ENCODE measurements around the gene HRH1. TPM values are rescaled to one million over a fixed set of nuclear protein-coding genes. Genes with fewer than 3 reads are reported as not detected.

HRH1 gene
- total and polyA plus RNA-seq, 5 donors: 0.43 to 1.8 (median 1.3) TPM

DNA sequence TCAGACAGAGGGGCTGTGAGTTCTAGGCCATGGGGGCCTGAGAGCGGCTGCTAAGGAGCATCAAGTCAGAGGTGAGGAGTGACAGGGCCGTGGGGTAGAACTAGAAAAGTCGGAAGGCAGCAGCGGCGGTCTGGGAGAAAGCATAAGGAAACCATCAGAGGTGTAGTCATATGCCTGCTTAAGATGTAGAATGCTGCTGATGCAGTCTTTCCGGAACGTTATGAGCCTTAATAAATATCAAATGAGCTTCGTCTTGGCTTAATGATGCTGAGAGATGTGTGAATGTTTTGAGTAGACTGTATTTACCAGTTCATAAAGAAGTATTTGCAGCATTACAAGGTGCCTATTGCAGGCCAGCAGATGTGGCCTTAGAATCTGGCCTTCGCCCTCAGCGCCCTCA lies 133.1 kb downstream of the HRH1 start:
- 82% methylated on average over 10 of the region's 10 CpGs for whole genome bisulfite sequencing
- Histone ChIP-seq H3K9me3 (ENCODE audit: control insufficient read depth, low read length) (no peaks in the 10 kb centered on the region), H3K4me1 (ENCODE audit: control insufficient read depth, insufficient read depth, low read length) (peaks cover 10% of the 10 kb centered on the region), H3K27ac (ENCODE audit: low read length) (no peak overlapping the region), H3K4me3 (ENCODE audit: low read length) (no peak overlapping the region), H3K27me3 (ENCODE audit: control insufficient read depth, insufficient read depth) (no peaks in the 10 kb centered on the region)
- DNase-seq (no peak), ATAC-seq (no peak)
- intact Hi-C loops (cut with DNase I): no loop called here

DNA sequence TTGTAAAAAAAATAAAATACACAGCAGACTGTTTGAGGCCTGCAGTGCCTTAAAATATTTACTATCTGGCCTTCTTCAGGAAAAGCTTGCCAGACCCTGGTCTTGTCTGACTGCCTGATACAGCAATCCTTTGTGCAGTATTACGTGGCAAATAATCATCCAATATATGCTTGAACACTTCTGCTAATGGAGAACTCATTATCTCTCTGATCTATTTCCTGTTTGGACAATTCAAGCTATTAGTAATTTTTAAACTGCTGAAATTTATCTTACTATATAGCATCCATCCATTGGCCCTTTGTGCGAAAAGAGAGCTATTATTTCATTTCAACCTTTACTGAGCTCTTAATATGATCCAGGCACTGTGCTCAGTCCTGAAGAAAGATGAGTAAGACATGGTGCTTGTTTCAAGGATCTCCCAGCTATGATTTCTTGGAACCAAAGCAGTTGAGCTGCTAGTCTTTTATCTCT lies 133.8 kb downstream of the HRH1 start:
- Histone ChIP-seq H3K27me3 (ENCODE audit: control insufficient read depth, insufficient read depth) (no peaks in the 10 kb centered on the region), H3K4me3 (ENCODE audit: low read length) (no peak overlapping the region), H3K9me3 (ENCODE audit: control insufficient read depth, low read length) (no peaks in the 10 kb centered on the region), H3K4me1 (ENCODE audit: control insufficient read depth, insufficient read depth, low read length) (peaks cover 9% of the 10 kb centered on the region), H3K27ac (ENCODE audit: low read length) (no peak overlapping the region)
- ATAC-seq (no peak), DNase-seq (no peak)
- 57% methylated on average over 2 of the region's 2 CpGs for WGBS
- intact Hi-C loops (cut with DNase I): no loop called here

DNA sequence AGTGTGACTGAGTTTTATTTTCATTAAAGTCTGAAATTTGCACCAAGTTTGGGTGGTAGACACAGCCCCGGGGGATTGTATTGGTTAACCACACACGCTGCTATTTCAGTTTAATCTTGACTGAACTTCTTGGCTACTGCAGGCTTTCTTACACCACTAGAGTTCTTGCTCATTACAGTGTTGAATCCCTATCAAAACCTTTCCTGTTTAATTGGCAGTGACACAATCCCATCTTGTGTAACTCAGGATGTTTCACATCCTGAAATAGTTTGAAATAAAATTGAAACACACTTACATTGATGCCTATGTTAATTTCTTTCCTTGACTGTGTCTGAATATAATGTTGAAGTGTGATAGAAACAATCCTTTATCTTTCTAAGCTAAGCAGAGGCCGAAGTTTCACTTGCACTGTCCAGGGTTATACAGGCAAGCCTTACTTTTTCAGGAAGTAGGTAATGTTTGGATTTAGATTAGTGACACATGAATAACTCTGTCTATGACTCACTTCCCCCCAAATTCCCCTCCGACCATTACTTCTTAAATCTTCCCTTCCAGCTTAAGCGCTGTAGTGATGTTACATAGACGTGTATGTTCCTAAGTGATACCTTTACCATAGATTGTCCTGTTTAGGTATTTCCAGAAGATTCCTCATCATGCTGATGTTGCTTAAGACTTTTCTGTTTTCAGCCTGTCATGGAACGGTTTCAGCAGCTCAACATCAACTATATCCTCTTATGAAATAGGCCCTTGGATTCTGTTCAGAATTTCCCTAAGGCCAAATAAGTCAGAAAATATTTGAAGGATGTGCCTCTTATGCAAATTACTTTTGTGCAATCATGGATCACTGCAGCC lies 134.7 kb downstream of the HRH1 start:
- 15% methylated on average over 7 of the region's 7 CpGs for WGBS
- DNase-seq: peak in 2 of 3 donors; percentile 35 to 54
- H3K4me1 ChIP-seq (ENCODE audit: control insufficient read depth, insufficient read depth, low read length): peaks cover 6% of the 10 kb centered on the region

DNA sequence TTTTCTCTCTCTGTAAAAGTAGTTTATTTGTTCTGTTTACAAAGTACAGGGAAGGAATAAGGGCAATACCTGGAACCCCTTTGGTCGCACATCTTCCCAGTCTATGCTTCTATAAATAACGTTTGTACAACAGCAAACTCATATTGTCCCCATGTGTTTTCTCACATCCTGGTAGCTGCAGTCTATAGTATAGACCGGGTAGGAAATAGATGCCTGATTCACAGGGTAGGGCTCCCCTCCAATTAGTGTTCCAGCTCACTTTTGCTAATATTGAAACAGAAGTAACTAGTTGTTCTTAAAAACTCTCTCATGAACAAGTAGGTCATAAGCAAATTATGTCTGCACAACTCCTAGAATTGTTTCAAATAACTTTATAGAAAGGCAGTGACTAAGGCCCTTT lies 135.6 kb downstream of the HRH1 start:
- Histone ChIP-seq H3K9me3 (ENCODE audit: control insufficient read depth, low read length) (no peaks in the 10 kb centered on the region), H3K27me3 (ENCODE audit: control insufficient read depth, insufficient read depth) (no peaks in the 10 kb centered on the region), H3K27ac (ENCODE audit: low read length) (no peak overlapping the region), H3K4me1 (ENCODE audit: control insufficient read depth, insufficient read depth, low read length) (peaks cover 6% of the 10 kb centered on the region), H3K4me3 (ENCODE audit: low read length) (no peak overlapping the region)
- intact Hi-C loops (cut with DNase I): no loop called here
- ATAC-seq: no peak
- 84% methylated on average over 3 of the region's 3 CpGs for WGBS
- DNase-seq: no peak

More for the DNA sequence above, 134.7 kb downstream of the HRH1 start:
- intact Hi-C loops (cut with DNase I): no loop called here
- no peaks in the 10 kb centered on the region for H3K27me3 ChIP-seq (ENCODE audit: control insufficient read depth, insufficient read depth)
- H3K9me3 ChIP-seq (ENCODE audit: control insufficient read depth, low read length): no peaks in the 10 kb centered on the region
- peak overlapping the region; percentile 56 for H3K27ac ChIP-seq (ENCODE audit: low read length)
- ATAC-seq: peak; percentile 85 to 92
- no peak overlapping the region for H3K4me3 ChIP-seq (ENCODE audit: low read length)

DNA sequence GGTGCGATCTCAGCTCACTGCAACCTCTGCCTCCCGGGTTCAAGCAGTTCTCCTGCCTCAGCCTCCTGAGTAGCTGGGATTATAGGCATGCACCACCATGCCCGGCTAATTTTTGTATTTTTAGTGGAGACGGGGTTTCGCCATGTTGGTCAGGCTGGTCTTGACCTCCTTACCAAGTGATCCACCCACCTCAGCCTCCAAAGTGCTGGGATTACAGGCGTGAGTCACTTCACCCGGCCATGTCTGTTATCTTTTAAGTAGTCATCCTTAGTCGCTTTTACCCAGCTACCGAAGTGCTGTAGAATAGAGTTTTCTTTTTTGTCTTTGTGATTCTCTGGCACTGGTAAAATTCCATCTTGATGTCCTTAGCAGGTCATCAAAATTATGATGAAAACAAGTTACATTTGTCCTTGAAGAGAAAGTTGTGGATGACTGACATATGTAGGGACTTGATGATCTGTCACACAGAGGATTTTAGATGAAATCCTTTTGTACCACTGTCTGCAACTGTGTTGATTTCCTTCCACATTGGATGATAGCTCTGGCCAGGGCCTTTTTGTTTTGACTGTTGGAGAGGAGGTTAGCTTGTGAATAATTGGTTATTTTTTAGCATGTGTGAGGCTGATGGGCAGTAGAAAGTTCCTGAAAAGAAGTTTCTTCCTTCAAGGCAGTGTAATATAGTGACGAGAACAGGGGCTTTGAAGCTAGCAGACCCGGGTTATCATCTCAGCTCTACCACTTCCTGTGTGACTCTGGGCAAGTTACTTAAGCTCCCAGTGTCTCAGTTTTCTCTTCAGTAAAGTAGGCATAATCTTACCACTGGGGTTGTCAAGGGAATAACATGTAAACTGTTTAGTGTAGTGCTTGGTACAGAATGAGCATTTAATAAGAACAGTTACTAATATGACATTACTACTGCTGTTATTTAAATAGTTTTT lies 136.7 kb downstream of the HRH1 start:
- WGBS: 87% methylated on average over 11 of the region's 11 CpGs
- DNase-seq: no peak
- Histone ChIP-seq H3K27me3 (ENCODE audit: control insufficient read depth, insufficient read depth) (no peaks in the 10 kb centered on the region), H3K27ac (ENCODE audit: low read length) (no peak overlapping the region), H3K4me1 (ENCODE audit: control insufficient read depth, insufficient read depth, low read length) (peaks cover 6% of the 10 kb centered on the region), H3K9me3 (ENCODE audit: control insufficient read depth, low read length) (no peaks in the 10 kb centered on the region), H3K4me3 (ENCODE audit: low read length) (no peak overlapping the region)
- ATAC-seq: no peak
- intact Hi-C loops (cut with DNase I): no loop called here

DNA sequence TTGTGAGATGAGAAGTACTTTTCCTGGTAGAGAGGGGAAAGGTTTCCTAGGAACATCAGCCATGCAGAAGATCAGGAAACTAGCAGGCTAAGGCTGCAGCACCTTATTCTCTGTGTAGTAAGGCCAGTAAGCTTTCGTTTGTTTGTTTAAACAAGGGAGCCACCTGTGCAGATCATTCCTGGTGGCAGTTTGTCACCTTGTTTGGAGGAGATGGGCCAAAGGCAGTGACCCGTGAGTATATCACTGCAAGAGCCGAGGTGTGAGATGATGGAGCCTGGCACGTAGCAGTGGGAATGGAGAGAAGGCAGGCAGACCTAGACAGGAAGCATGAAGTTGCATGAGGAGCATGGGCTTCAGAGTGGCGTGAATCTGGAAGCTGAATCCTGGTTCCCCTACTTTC lies 137.5 kb downstream of the HRH1 start:
- ATAC-seq (peak in 1 of 2 donors; percentile 47), DNase-seq (peak in 2 of 3 donors; percentile 56 to 58)
- no peak overlapping the region for H3K4me3 ChIP-seq (ENCODE audit: low read length)
- 71% methylated on average over 5 of the region's 5 CpGs for WGBS
- no peaks in the 10 kb centered on the region for H3K27me3 ChIP-seq (ENCODE audit: control insufficient read depth, insufficient read depth)
- intact Hi-C loops (cut with DNase I): no loop called here
- H3K4me1 ChIP-seq (ENCODE audit: control insufficient read depth, insufficient read depth, low read length): peaks cover 6% of the 10 kb centered on the region
- H3K27ac ChIP-seq (ENCODE audit: low read length): peak overlapping the region; percentile 61
- H3K9me3 ChIP-seq (ENCODE audit: control insufficient read depth, low read length): no peaks in the 10 kb centered on the region

DNA sequence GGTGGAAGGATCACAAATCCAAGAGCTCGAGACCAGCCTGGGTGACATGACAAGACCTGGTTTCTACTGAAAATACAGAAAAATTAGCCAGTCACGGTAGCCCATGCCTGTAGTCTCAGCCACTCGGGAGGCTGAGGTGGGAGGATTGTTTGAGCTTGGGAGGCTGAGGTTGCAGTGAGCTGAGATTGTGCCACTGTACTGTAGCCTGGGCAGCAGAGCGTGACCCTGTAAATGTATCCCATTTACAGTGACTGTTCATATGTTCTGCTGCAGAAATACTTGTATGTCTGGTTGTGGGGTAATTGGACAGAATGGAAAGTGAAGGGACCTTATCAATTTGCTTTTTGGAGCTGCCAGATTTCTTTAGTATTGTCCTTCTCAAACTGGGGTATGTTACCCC lies 142.8 kb downstream of the HRH1 start:
- ATAC-seq: no peak
- intact Hi-C loops (cut with DNase I): no loop called here

DNA sequence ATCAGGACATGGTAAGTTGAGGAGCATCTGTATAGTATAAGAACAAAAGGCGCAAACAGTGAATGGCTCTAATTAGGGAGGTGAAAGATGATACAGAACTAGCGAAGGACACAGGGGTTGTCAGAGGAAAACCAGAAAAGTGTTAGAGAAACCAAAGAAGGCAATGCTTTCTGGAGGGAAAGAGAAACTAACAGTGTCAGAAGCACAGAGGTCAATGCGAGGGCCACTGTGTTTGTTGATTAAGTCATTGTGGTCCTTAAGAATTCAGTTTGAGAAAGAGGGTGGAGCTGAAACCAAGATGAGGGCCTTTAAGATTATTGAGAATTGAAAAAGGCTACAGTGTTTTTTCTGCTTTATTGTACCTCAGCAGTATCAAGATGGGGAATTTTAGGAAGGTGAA lies 146.7 kb downstream of the HRH1 start:
- no peak for ATAC-seq
- H3K27me3 ChIP-seq (ENCODE audit: control insufficient read depth, insufficient read depth): no peaks in the 10 kb centered on the region

More for the DNA sequence above, 142.8 kb downstream of the HRH1 start:
- Histone ChIP-seq H3K27ac (ENCODE audit: low read length) (no peak overlapping the region), H3K9me3 (ENCODE audit: control insufficient read depth, low read length) (no peaks in the 10 kb centered on the region), H3K27me3 (ENCODE audit: control insufficient read depth, insufficient read depth) (no peaks in the 10 kb centered on the region), H3K4me3 (ENCODE audit: low read length) (no peak overlapping the region), H3K4me1 (ENCODE audit: control insufficient read depth, insufficient read depth, low read length) (no peaks in the 10 kb centered on the region)
- 93% methylated on average over 4 of the region's 4 CpGs for WGBS
- DNase-seq: no peak

DNA sequence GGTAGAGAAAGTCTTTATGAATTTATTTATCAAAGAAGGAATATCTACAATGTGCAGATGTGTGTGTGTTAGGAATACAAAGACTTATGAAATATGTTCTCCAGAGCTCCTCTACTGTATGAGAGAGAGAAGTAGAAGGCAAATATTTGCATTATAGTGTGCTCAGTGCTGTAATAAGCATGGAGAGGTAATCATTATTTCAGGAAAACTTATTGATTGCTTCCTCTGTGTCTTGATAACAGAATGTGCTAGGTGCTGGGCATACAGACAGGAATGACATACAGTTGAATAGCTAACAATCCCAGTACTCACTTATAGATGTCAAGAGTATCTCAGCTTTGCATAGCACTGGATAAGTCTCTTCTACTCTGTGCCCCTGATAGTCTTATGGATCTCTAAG lies 148.2 kb downstream of the HRH1 start:
- no peak overlapping the region for H3K27ac ChIP-seq (ENCODE audit: low read length)
- intact Hi-C loops (cut with DNase I): no loop called here
- H3K4me1 ChIP-seq (ENCODE audit: control insufficient read depth, insufficient read depth, low read length): no peaks in the 10 kb centered on the region
- H3K27me3 ChIP-seq (ENCODE audit: control insufficient read depth, insufficient read depth): no peaks in the 10 kb centered on the region
- no peak for ATAC-seq
- H3K9me3 ChIP-seq (ENCODE audit: control insufficient read depth, low read length): no peaks in the 10 kb centered on the region
- H3K4me3 ChIP-seq (ENCODE audit: low read length): no peak overlapping the region
- DNase-seq: no peak

More for the DNA sequence above, 146.7 kb downstream of the HRH1 start:
- WGBS: 94% methylated on average over 3 of the region's 3 CpGs
- no peak for DNase-seq
- intact Hi-C loops (cut with DNase I): no loop called here
- no peaks in the 10 kb centered on the region for H3K9me3 ChIP-seq (ENCODE audit: control insufficient read depth, low read length)
- no peaks in the 10 kb centered on the region for H3K4me1 ChIP-seq (ENCODE audit: control insufficient read depth, insufficient read depth, low read length)
- H3K4me3 ChIP-seq (ENCODE audit: low read length): no peak overlapping the region
- no peak overlapping the region for H3K27ac ChIP-seq (ENCODE audit: low read length)

DNA sequence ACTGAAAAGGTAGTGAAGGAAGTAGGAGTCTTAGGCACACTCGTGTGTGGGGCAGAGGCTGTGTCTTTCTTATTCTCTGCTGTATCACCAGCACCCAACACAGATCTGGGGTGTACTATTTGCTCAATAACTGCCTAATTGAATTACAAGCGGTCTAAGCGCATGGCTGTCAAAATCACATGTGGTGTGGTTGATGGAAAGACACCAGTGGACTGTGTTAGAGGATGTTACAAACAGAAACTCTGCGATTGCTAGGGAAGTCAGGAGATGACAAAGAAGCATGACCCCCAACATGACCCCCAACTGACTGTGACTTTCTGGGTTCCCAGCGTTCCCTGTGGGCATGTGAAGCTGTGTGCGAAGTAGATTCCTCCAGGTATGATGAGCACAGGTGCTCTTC lies 149.9 kb downstream of the HRH1 start:
- Histone ChIP-seq H3K27ac (ENCODE audit: low read length) (no peak overlapping the region), H3K4me3 (ENCODE audit: low read length) (no peak overlapping the region), H3K9me3 (ENCODE audit: control insufficient read depth, low read length) (no peaks in the 10 kb centered on the region), H3K4me1 (ENCODE audit: control insufficient read depth, insufficient read depth, low read length) (no peaks in the 10 kb centered on the region), H3K27me3 (ENCODE audit: control insufficient read depth, insufficient read depth) (no peaks in the 10 kb centered on the region)
- ATAC-seq (peak in 1 of 2 donors; percentile 14), DNase-seq (no peak)
- intact Hi-C loops (cut with DNase I): no loop called here
- WGBS: 91% methylated on average over 6 of the region's 6 CpGs

DNA sequence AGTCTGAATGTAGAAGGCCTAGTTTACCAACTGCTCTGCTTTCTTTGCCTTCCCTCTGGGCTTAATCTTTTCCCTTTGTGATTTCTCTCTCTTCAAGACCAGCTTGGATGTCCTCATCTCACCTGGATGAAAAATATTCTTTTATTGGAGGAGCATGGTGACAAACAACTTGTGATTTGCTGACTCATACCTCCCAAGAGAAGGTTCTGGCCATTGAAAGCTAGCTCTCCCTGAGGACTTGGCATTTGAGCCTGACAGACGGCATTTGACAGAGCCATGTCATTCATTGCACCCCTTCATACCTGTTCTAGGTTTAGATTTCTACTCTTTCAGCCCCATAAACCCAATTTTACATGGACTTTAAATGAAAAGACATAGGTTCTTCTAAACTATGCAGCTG lies 151.2 kb downstream of the HRH1 start:
- Histone ChIP-seq H3K4me3 (ENCODE audit: low read length) (no peak overlapping the region), H3K4me1 (ENCODE audit: control insufficient read depth, insufficient read depth, low read length) (no peaks in the 10 kb centered on the region), H3K27ac (ENCODE audit: low read length) (no peak overlapping the region), H3K9me3 (ENCODE audit: control insufficient read depth, low read length) (no peaks in the 10 kb centered on the region), H3K27me3 (ENCODE audit: control insufficient read depth, insufficient read depth) (no peaks in the 10 kb centered on the region)
- 51% methylated on average over 1 of the region's 1 CpG for WGBS
- no peak for DNase-seq
- no peak for ATAC-seq
- intact Hi-C loops (cut with DNase I): no loop called here
